Tibial nerve (tissue), 4 donors: ENCODE measurements around the gene YPEL2. TPM values are rescaled to one million over a fixed set of nuclear protein-coding genes. Genes with fewer than 3 reads are reported as not detected.

Experiments
- DNase-seq, 2 donors: peaks; one replicate each; pipeline ENCODE4 v3.0.0-alpha.2; 2019; ENCODE audit warnings: low spot score in 2 of 2
- H3K27ac ChIP-seq, 4 donors: fragments of 200-600 bp; sonication (generic) in 3 of 4; one replicate each; pipeline ENCODE4 v1.5.1; 2017 to 2019; ENCODE audit warnings: mild to moderate bottlenecking in 1 of 4
- H3K27me3 ChIP-seq, 2 donors: fragments of 200-600 bp; sonication (generic) in 1 of 2; one replicate each; pipeline versions ENCODE4 v1.5.1 to v1.6.0; 2017 to 2019
- H3K36me3 ChIP-seq, 3 donors: fragments of 200-600 bp; sonication (generic); one replicate each; pipeline ENCODE4 v1.5.1; 2018 to 2019
- H3K4me1 ChIP-seq, 4 donors: fragments of 200-600 bp; sonication (generic) in 3 of 4; one replicate each; pipeline ENCODE4 v1.5.1; 2017 to 2019
- H3K4me3 ChIP-seq, 4 donors: fragments of 200-600 bp; sonication (generic) in 3 of 4; one replicate each; pipeline ENCODE4 v1.5.1; 2017 to 2019; ENCODE audit warnings: mild to moderate bottlenecking in 1 of 4, moderate library complexity in 1 of 4
- H3K9me3 ChIP-seq, 4 donors: fragments of 200-600 bp; sonication (generic) in 3 of 4; one replicate each; pipeline ENCODE4 v1.5.1; 2017 to 2019
- EP300 ChIP-seq, 2 donors: sonication (generic); formaldehyde crosslinking; IDR thresholded peaks; one replicate each; pipeline ENCODE4 v1.6.1; 2017; ENCODE audit warnings: antibody characterized with exemption in 2 of 2, mild to moderate bottlenecking in 1 of 2
- POLR2A ChIP-seq, 2 donors: fragments of 450-650 bp; IDR thresholded peaks; one replicate each; pipeline ENCODE4 v1.6.1; 2017; ENCODE audit warnings: antibody characterized with exemption in 2 of 2, mild to moderate bottlenecking in 2 of 2, moderate library complexity in 2 of 2
- WGBS, 2 donors: methylation state at CpG; one replicate each; pipeline ENCODE4 v1.1.5; 2018; 5-methylcytosine and 5-hydroxymethylcytosine counted together
- small RNA-seq: library from RNA; depleted of rRNA; stranded (forward); fragments of <200 nt; gene quantifications from one replicate; pipeline ENCODE3, GENCODE V24; 2016
- total RNA-seq, 4 donors: library from RNA; depleted of rRNA; stranded (reverse); fragments of >200 nt; gene quantifications; one replicate each; pipeline ENCODE4 v1.1.0, GENCODE V29; 2016
- TF ChIP-seq, protein P1 (sequence below), 5 experiments: fragments of 200-600 bp in 3 of 5; fragments of 450-650 bp in 2 of 5; sonication (generic) in 3 of 5; IDR thresholded peaks; one replicate each; pipeline ENCODE4 v1.5.1; 2016 to 2019; ENCODE audit warnings: antibody characterized with exemption in 5 of 5, mild to moderate bottlenecking in 3 of 5, moderate library complexity in 2 of 5

Gene YPEL2
- total RNA-seq, 4 donors from 2014 or later: 33.6 to 59.9 (median 48.7) TPM

- Histone ChIP-seq H3K4me1 (peaks cover 0 to 37% (median 22%) of the 10 kb centered on the region in 4 donors), H3K27me3 (no peaks in the 10 kb centered on the region), H3K27ac (peak overlapping the region in 3 of 4 donors; percentile 57 to 70 (median 59)), H3K4me3 (no peak overlapping the region), H3K9me3 (no peaks in the 10 kb centered on the region), H3K36me3 (no peaks in the 10 kb centered on the region)
- TF ChIP-seq, protein P1, sequence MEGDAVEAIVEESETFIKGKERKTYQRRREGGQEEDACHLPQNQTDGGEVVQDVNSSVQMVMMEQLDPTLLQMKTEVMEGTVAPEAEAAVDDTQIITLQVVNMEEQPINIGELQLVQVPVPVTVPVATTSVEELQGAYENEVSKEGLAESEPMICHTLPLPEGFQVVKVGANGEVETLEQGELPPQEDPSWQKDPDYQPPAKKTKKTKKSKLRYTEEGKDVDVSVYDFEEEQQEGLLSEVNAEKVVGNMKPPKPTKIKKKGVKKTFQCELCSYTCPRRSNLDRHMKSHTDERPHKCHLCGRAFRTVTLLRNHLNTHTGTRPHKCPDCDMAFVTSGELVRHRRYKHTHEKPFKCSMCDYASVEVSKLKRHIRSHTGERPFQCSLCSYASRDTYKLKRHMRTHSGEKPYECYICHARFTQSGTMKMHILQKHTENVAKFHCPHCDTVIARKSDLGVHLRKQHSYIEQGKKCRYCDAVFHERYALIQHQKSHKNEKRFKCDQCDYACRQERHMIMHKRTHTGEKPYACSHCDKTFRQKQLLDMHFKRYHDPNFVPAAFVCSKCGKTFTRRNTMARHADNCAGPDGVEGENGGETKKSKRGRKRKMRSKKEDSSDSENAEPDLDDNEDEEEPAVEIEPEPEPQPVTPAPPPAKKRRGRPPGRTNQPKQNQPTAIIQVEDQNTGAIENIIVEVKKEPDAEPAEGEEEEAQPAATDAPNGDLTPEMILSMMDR (IDR thresholded peaks at IDR 0.05): no peak
- TF ChIP-seq EP300 (IDR thresholded peaks at IDR 0.05) (no peak), POLR2A (IDR thresholded peaks at IDR 0.05) (no peak)
- DNase-seq: no peak
- 65 to 68% methylated on average over 6 of the region's 6 CpGs for WGBS, 2 donors
These were observed 108.3 kb downstream of the YPEL2 start for GRCh38 chr17:59439741-59440211.

DNA sequence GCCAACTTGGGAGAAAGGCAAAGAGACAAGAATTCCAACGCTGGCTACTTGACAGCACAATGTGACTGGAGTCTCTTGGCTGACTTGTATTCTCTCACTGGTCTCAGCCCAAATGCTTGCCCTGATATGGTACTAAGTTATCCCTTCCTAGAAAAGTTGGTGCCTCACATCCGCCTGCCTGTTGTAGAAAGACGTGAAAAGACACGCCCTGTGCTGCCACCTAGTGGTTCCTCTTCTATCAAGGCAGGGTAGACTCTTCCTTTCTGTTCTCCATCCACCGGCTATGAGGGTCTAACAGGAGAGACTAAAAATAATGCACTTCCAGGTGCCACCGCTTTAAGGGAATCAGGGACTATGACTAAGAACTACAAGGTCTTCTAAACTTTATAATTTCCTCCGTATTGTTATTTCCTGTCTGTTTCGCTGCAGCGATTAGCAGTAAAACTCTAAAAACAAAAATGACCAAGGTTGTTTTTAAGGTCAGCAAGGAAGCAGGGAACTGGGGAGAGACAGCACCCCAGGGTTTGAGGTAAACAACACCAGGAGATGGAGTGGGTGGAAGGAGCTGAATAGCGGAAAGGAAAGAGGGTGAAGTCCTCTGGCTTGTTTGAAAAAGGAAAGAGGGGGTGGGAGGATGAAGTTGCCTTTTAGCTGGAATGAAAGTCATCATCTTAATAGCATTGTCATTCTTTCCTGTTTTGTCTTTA is 109.5 kb downstream of the YPEL2 start:
- peaks cover 0 to 30% (median 16%) of the 10 kb centered on the region in 4 donors for H3K4me1 ChIP-seq
- peak overlapping the region in 3 of 4 donors; percentile 57 to 62 (median 59) for H3K27ac ChIP-seq
- no peak overlapping the region for H3K4me3 ChIP-seq
- no peaks in the 10 kb centered on the region for H3K9me3 ChIP-seq
- DNase-seq: peak; percentile 89 to 99
- H3K36me3 ChIP-seq: no peaks in the 10 kb centered on the region
- TF ChIP-seq POLR2A (IDR thresholded peaks at IDR 0.05): no peak
- TF ChIP-seq, protein P1 (IDR thresholded peaks at IDR 0.05): peak; percentile 67 to 91 (median 75)
- TF ChIP-seq EP300 (IDR thresholded peaks at IDR 0.05): peak in 1 of 2 donors; percentile 63
- 4 to 6% methylated on average over 10 of the region's 10 CpGs for WGBS, 2 donors
- no peaks in the 10 kb centered on the region for H3K27me3 ChIP-seq

DNA sequence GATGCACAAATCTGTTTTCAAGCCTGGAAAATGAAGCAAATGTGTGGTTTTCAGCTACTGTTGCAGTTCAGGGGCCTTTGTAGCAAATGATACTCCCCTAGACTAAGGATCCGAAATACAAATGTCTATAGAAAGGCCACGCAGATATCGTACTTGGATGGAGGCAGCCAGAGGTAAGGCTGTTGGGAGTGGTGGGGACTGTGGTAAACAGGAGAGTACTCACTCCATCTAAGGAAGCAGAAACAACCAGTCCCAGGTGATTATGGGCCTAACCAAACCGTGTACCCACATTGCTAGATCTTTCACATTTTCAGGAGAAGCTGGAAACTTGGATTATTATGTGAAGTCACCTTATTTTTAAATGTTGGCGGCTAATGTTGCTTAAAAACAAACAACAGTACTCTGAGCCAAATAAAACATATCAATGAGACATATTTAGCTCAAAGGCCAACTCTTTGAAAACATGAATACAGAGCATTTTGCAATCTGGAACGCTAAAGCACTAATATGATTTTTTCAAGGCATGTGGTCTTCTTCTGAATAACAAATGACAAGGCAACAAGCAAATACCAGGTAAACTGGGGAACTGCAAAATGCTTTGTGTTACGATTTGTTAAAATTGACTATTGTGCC is 110.1 kb downstream of the YPEL2 start:
- Histone ChIP-seq H3K27ac (peak overlapping the region in 2 of 4 donors; percentile 57 to 62), H3K9me3 (no peaks in the 10 kb centered on the region), H3K4me3 (no peak overlapping the region), H3K36me3 (no peaks in the 10 kb centered on the region), H3K4me1 (peaks cover 0 to 30% (median 16%) of the 10 kb centered on the region in 4 donors), H3K27me3 (no peaks in the 10 kb centered on the region)
- DNase-seq: no peak
- TF ChIP-seq POLR2A (IDR thresholded peaks at IDR 0.05) (no peak), EP300 (IDR thresholded peaks at IDR 0.05) (no peak)
- TF ChIP-seq, protein P1 (IDR thresholded peaks at IDR 0.05): no peak
- 68 to 69% methylated on average over 7 of the region's 7 CpGs for WGBS, 2 donors

DNA sequence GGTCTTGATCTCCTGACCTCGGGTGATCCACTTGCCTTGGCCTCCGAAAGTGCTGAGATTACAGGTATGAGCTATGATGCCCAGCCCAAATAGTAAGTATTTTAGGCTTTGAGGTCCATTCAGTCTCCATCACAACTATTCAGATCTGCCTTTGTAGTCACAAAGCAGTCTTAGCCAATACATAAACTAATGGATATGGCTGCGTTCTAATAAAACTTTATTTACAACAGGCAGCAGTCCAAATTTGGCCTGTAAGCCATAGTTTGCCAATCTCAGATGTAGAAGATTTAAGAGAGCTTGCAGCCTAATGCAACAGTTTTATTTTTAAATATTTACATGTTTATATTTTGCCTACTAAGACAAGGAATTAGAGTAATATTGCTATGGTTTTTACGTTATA is 111.7 kb downstream of the YPEL2 start:
- TF ChIP-seq, protein P1 (IDR thresholded peaks at IDR 0.05): no peak
- Histone ChIP-seq H3K27ac (no peak overlapping the region), H3K4me1 (peaks cover 0 to 27% (median 14%) of the 10 kb centered on the region in 4 donors), H3K36me3 (no peaks in the 10 kb centered on the region), H3K27me3 (no peaks in the 10 kb centered on the region), H3K9me3 (no peaks in the 10 kb centered on the region), H3K4me3 (no peak overlapping the region)
- WGBS, 2 donors: 95 to 96% methylated on average over 4 of the region's 4 CpGs
- DNase-seq: no peak

Small RNAs within 50 kb of the gene (small RNA-seq; reads per million reads assigned to genes)
- not detected for gene MIR4729

Other genes starting within 250 kb of the YPEL2 start
- gene TRIM37, start 224.8 kb upstream of the YPEL2 start, total RNA-seq: 10 to 100 TPM; 18.2 to 25.8 (median 21.7) TPM
- gene SKA2, start 176.5 kb upstream of the YPEL2 start, total RNA-seq: 10 to 100 TPM; 11.7 to 57.5 (median 39.7) TPM
- gene PRR11, start 175.9 kb upstream of the YPEL2 start, total RNA-seq: 10 to 100 TPM in 1 of 4 donors, under 1 TPM in 3; 0.66 to 44.4 (median 0.84) TPM
- 10 to 100 TPM in 3 of 4 donors, 1 to 10 TPM in 1; 6.9 to 11.8 (median 11.7) TPM for gene SMG8, start 121.6 kb upstream of the YPEL2 start, total RNA-seq
- 10 to 100 TPM in 1 of 4 donors, 1 to 10 TPM in 3; 1.5 to 10.7 (median 3.4) TPM for gene GDPD1, start 111.1 kb upstream of the YPEL2 start, total RNA-seq
- gene DHX40, start 234.0 kb downstream of the YPEL2 start, total RNA-seq: 10 to 100 TPM; 31.2 to 38.5 (median 33.5) TPM